Measurements from ENCODE around the gene SLC27A4. TPM values are rescaled to one million over a fixed set of nuclear protein-coding genes. Genes with fewer than 3 reads are reported as not detected.

SLC27A4 gene
- total and polyA plus RNA-seq, 10 donors, result 8.4 to 15.5 (median 11.6) TPM

DNA sequence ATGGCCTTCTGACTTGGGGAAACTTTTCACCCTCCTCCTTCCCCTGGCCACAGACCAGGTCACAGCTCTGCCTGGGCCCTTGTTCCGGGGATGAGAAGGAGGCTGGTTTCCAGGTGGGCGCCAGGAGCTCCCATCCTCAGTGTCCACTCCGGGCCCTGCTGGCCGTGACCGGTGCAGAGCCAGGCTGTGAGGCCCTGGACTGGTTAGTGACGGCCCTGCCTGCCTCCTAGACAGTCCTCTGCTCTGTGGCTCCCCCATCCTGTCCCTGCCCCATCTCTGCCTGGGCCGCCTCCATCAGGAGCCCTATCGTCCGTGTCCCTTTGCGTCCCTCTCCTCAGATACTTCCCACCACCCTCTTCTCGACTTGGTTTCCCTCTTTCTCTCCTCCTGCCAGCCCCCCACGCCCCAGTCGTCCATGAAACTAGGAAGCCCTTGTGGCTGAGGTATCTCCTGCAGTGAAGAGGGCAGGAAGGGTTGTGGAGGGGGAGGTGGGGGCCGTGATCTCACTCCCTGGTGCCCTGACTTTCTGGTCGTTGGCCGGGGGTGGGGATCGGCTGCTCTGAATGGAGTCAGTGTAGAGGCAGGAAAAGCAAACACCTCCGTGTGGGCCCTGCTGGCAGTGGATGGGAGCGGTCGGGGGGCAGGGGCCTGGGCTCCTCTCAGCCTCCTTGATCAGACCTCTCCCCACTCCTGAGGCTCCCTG, 64.9 kb downstream of the SLC27A4 start:
- no peaks in the 10 kb centered on the region for H3K9me3 ChIP-seq
- TF ChIP-seq POLR2A (IDR thresholded peaks at IDR 0.05) (no peak), POLR2AphosphoS5 (IDR thresholded peaks at IDR 0.05) (no peak)
- TF ChIP-seq, protein P1, sequence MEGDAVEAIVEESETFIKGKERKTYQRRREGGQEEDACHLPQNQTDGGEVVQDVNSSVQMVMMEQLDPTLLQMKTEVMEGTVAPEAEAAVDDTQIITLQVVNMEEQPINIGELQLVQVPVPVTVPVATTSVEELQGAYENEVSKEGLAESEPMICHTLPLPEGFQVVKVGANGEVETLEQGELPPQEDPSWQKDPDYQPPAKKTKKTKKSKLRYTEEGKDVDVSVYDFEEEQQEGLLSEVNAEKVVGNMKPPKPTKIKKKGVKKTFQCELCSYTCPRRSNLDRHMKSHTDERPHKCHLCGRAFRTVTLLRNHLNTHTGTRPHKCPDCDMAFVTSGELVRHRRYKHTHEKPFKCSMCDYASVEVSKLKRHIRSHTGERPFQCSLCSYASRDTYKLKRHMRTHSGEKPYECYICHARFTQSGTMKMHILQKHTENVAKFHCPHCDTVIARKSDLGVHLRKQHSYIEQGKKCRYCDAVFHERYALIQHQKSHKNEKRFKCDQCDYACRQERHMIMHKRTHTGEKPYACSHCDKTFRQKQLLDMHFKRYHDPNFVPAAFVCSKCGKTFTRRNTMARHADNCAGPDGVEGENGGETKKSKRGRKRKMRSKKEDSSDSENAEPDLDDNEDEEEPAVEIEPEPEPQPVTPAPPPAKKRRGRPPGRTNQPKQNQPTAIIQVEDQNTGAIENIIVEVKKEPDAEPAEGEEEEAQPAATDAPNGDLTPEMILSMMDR (IDR thresholded peaks at IDR 0.05 in 8 of 11, conservative IDR thresholded peaks at IDR 0.05 in 3 of 11), result no peak
- H3K27ac ChIP-seq, result no peak overlapping the region
- DNase-seq, result no peak
- peaks cover 0 to 52% (median 5%) of the 10 kb centered on the region in 7 donors for H3K27me3 ChIP-seq (replicated peaks in 1 of 7)
- no peaks in the 10 kb centered on the region for H3K36me3 ChIP-seq
- H3K4me1 ChIP-seq, result no peaks in the 10 kb centered on the region
- intact Hi-C loops (cut with DNase I; ENCODE audit: low total_unique reads), result no loop called here
- no peak overlapping the region for H3K4me3 ChIP-seq
- 66 to 76% (median 70%) methylated on average over 17 to 20 of the region's 20 CpGs for whole genome bisulfite sequencing, 5 donors

DNA sequence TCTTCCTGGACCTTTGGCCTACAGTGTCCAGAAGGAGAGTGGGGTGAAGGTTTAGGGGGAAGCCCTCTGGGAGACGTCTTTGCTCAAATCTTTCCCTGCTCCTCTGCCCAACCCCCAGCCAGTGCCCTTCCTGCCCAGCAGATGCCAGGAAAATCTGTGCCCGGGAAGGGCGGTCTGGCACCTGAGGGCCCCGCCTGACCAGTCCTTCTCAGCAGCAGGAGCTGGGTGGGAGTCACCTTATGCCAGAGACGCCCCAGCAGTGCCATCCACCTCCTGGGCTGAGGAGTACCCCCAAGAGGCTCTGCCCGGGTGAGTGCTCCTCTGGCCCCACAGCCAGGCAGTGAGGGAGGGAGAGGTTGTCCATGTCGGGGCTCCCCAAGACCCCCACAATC, 65.4 kb downstream of the SLC27A4 start:
- no peak for DNase-seq
- no peaks in the 10 kb centered on the region for H3K9me3 ChIP-seq
- H3K36me3 ChIP-seq, result no peaks in the 10 kb centered on the region
- no peaks in the 10 kb centered on the region for H3K4me1 ChIP-seq
- H3K27me3 ChIP-seq (replicated peaks in 1 of 7), result peaks cover 0 to 57% (median 5%) of the 10 kb centered on the region in 7 donors
- TF ChIP-seq POLR2A (IDR thresholded peaks at IDR 0.05), result no peak
- TF ChIP-seq, protein P1 (IDR thresholded peaks at IDR 0.05 in 8 of 11, conservative IDR thresholded peaks at IDR 0.05 in 3 of 11), result no peak
- TF ChIP-seq POLR2AphosphoS5 (IDR thresholded peaks at IDR 0.05), result no peak
- H3K4me3 ChIP-seq, result no peak overlapping the region
- WGBS, 5 donors, result 65 to 87% (median 75%) methylated on average over 6 to 7 of the region's 7 CpGs
- intact Hi-C loops (cut with DNase I; ENCODE audit: low total_unique reads), result no loop called here
- H3K27ac ChIP-seq, result no peak overlapping the region

DNA sequence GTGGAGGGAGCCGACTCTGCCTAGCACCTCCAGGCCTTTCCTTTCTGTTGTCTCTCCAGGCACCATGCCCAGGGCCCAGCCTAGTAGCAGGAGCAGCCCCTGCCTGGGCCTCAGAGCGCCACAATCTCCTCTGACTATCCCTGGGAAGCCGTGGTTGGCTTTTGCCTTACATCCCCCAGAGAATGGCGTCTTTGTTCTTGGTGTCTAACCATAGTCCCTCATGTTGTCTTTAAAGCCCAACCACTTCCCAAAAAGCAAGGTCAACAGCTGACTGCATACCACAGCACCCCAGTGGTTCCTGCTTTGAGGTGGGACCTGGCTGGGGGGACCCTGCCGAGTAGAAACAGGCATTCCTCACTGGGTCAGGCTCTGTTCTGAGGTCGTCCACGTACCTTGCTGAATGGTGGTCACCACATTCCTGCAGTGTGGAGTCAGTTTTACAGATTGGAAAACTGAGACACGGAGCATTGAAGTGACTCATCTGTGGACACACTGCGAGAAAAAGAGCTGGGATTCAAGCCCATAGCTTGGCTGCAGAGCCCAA, 66.6 kb downstream of the SLC27A4 start:
- TF ChIP-seq POLR2AphosphoS5 (IDR thresholded peaks at IDR 0.05), result no peak
- TF ChIP-seq POLR2A (IDR thresholded peaks at IDR 0.05), result no peak
- TF ChIP-seq, protein P1 (IDR thresholded peaks at IDR 0.05 in 8 of 11, conservative IDR thresholded peaks at IDR 0.05 in 3 of 11), result no peak
- Histone ChIP-seq H3K4me3 (no peak overlapping the region), H3K9me3 (no peaks in the 10 kb centered on the region), H3K27ac (no peak overlapping the region), H3K27me3 (replicated peaks in 1 of 7) (peaks cover 0 to 66% (median 5%) of the 10 kb centered on the region in 7 donors), H3K36me3 (no peaks in the 10 kb centered on the region), H3K4me1 (peaks cover 0 to under 1% (median 0%) of the 10 kb centered on the region in 6 donors)
- intact Hi-C loops (cut with DNase I; ENCODE audit: low total_unique reads), result no loop called here
- 65 to 79% (median 68%) methylated on average over 9 of the region's 9 CpGs for WGBS, 5 donors
- DNase-seq, result no peak

DNA sequence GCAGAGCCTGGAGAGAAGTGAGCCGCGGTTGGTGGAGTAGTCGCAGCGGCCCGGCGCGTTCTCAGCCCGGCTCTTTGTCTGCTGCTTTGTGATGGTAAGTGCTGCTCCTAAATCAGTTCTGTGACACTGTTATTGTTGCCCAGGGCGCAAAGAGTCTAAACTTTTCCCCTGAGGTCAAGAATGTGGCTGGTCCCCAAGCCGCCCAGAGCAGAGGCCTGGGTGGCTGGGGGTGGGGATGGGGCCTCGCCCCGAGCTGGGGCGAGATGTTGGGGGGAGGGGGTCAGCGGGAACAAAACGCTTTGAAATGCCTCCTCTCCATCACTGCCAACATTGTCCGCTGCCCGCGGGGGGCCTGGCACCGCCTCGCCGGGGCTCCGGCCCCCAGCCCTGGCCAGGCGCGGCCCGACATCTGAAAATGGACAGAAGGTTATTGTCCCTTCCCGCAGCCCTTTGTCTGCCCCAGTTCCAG, 68.7 kb downstream of the SLC27A4 start:
- Histone ChIP-seq H3K27ac (no peak overlapping the region), H3K4me1 (peaks cover 0 to 6% (median 0%) of the 10 kb centered on the region in 6 donors), H3K27me3 (replicated peaks in 1 of 7) (peaks cover 0 to 83% (median 5%) of the 10 kb centered on the region in 7 donors), H3K36me3 (no peaks in the 10 kb centered on the region), H3K4me3 (no peak overlapping the region), H3K9me3 (no peaks in the 10 kb centered on the region)
- WGBS, 5 donors, result 33 to 46% (median 39%) methylated on average over 14 to 26 of the region's 26 CpGs
- no peak for TF ChIP-seq POLR2AphosphoS5 (IDR thresholded peaks at IDR 0.05)
- TF ChIP-seq, protein P1 (IDR thresholded peaks at IDR 0.05 in 8 of 11, conservative IDR thresholded peaks at IDR 0.05 in 3 of 11), result no peak
- no peak for TF ChIP-seq POLR2A (IDR thresholded peaks at IDR 0.05)
- intact Hi-C loops (cut with DNase I; ENCODE audit: low total_unique reads), result no loop called here
- no peak for DNase-seq

All from spleen (tissue), 11 donors.